ENCODE measurements around the gene SOAT2.
"Not testable (repeated sequence)": the region's sequence is repeated elsewhere in the genome, so short reads cannot be mapped to it uniquely, and the experiment has no call there.

Gene SOAT2

DNA sequence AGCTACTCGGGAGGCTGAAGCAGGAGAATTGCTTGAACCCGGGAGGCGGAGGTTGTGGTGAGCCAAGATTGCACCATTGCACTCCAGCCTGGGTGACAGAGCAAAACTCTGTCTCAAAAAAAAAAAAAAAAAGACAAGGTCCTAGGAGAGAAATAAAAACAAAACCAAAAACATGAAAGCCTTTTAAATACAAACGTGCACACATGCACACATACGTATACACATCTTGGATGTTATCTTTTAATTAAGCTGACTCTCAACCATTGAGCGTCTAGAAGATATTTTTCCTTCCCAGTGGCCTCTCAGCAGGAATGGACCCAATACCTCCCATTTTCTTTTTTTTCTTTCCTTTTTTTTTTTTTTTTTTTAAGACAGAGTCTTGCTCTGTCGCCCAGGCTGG lies 9.1 kb downstream of the SOAT2 start:
- DNase-seq, result not testable (repeated sequence)

DNA sequence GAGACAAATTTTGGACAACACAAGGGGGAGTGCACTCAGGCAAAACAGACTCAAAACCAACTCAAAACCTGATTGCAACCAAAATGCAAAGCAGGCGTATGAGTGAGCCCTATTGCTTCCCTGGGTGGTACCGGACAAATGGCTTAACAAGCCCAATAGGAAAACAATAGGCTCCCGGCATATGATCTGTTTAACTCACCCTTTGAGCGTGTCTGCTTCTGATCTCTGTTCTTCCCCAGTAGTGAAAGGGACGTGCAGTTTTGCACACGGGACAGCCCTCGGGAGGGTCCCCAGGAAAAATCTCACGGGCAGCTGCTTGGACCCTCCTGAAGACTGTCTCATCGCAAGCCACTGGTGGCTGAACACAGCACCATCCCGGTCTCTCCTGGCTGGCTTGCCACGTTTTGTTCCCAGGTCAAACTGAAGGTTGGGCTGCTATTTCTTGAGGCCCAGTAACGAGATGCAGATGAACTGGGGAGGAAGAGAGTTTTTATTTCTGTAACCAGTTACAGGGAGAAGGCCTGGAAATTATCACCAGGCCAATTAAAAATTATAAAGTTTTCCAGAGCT lies 9.9 kb downstream of the SOAT2 start:
- DNase-seq, result no peak

DNA sequence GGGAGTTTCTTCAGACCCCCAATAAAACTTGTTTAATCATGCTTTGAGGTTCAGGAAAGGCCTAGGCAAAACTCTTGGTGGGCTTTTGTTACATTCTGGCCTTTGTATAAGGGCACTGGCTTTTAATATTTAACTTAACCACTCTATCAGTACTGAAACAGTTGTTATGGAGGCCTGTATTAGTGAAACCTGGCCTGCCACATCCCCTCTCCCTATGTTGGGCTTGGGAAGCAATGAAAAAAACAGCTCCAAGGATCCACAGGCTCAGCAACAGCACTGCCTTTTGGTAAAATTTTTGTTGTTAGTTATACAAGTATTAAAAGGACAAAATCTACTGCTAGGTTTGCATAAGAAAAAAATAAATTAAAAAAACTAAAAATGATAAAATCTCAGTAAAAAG lies 10.7 kb downstream of the SOAT2 start:
- DNase-seq, result no peak

DNA sequence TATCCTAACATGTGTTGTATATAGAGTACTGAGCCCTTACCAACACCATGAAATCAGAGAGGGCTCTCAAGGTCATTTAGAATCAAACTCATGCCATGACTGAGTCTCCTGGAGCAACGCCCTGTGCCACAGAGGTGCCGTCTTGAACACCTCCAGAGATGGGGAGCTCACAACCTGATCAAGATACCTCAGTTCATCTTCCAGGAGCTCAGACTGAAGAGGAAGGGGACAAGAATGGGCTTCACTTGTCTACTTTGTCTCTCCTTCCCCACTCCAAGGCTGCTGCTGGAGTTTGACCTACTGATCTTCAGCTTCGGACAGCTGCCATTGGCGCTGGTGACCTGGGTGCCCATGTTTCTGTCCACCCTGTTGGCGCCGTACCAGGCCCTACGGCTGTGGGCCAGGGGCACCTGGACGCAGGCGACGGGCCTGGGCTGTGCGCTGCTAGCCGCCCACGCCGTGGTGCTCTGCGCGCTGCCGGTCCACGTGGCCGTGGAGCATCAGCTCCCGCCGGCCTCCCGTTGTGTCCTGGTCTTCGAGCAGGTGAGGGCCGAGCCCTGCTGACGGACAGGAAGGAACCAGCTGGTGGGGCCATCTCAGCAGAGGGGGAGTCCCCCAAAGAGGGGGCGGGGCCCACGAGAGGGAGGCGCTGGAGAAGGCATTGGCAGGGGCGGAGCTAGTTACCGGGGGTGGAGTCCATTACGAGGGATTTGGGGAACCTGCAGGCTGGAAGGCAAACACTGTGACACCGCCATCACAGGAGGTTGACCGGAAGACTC lies 12.0 kb downstream of the SOAT2 start:
- no peak for DNase-seq

DNA sequence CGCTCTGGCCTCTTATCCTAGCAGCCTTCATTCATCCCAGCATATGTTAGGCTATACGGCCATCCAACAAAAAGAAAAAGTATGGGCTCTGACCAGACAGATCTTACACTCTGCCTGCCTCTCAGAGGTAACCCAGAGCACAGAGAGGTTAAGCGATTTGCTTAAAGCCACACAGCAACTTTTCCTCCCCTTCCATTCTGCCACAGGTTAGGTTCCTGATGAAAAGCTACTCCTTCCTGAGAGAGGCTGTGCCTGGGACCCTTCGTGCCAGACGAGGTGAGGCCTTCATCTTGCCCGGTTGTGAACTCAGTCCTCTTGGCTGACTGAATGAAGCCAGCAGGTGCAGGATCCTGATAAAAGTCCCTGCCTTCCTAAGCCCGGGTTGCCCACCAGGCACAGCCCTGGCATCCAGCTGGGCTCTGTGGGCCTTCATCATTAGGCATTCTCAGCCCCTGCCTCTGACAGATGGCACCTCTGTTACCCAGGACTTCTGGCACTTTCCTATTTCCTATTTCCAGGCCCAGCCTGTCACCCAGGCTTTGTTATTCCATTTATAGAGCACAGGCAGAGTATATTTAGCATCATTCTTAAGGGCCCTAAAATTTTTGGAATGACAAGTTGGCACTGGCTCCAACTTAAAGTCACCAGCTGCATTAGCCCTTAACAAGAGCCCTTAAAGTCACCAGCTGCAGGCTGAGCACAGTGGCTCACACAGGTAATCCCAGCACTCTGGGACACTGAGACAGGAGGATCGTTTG lies 12.8 kb downstream of the SOAT2 start:
- DNase-seq, result no peak

DNA sequence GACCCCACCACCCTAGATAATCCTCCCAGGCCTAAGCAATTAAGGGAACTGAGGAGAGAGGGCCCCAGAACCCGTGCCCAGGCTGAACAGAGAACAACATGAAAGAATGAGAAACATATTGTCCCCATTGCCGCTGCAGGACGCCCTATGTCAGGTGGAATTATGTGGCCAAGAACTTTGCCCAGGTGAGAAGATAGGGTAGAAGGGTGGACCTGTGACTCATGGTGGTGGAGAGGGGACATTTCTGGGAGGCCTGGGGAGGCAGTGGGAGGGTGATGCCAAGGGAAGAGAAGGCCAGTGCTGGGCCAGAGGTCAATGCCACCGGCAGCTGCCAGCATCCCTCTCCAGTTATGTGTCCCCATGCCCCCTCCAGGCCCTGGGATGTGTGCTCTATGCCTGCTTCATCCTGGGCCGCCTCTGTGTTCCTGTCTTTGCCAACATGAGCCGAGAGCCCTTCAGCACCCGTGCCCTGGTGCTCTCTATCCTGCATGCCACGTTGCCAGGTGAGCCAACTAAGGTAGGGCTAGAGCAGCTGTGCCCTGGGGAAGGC lies 15.5 kb downstream of the SOAT2 start:
- DNase-seq, result no peak

DNA sequence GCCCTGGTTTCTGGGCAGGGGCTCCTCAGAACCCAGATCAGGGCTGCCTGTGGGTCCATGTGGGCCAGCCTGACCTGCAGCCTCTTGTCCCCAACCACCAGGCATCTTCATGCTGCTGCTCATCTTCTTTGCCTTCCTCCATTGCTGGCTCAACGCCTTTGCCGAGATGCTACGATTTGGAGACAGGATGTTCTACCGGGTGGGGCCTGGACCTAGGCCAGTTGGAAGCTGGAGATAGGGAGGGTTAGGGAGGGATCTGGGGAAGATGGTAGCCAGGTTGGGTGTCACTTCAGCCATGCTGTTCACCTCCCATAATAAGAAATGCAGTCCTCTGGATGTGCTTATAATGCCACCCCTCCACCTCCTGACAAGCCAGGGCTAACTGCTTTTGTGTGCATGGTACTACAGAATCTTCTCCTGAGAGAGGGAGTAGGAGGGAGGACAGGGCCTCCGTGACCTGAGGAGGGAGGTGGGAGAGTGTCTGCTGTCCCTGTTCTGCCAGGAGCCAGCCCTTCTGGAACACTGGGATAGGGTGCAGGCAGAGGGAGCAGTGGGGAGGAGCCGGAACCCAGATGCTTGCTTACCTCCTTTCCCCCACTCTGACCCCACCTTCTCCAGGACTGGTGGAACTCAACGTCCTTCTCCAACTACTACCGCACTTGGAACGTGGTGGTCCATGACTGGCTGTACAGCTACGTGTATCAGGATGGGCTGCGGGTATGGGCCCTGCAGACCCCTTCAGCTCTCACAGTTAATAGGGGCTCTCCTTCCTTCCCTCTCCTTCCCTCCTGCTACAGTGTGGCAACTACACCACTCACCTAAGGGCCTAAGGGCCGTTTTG lies 17.6 kb downstream of the SOAT2 start:
- no peak for DNase-seq

DNA sequence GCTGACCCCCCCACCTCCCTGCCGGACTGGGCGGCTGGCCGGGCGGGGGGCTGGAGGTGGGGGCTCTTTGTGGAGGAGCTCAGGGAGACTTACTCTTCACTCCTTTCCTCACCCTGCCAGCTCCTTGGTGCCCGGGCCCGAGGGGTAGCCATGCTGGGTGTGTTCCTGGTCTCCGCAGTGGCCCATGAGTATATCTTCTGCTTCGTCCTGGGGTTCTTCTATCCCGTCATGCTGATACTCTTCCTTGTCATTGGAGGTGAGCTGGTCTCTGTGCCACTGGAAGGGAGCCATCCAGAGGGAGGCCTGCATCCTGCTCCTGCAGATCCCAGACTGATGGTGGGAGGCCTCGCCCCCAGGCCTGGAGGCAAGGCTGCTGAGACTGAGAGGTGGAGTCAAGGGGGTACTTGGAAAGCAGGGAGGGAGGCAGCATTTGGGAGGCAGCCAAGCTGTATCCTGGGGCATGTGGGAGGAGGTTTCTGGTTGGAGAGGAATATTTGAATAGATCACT lies 19.7 kb downstream of the SOAT2 start:
- no peak for DNase-seq

DNA sequence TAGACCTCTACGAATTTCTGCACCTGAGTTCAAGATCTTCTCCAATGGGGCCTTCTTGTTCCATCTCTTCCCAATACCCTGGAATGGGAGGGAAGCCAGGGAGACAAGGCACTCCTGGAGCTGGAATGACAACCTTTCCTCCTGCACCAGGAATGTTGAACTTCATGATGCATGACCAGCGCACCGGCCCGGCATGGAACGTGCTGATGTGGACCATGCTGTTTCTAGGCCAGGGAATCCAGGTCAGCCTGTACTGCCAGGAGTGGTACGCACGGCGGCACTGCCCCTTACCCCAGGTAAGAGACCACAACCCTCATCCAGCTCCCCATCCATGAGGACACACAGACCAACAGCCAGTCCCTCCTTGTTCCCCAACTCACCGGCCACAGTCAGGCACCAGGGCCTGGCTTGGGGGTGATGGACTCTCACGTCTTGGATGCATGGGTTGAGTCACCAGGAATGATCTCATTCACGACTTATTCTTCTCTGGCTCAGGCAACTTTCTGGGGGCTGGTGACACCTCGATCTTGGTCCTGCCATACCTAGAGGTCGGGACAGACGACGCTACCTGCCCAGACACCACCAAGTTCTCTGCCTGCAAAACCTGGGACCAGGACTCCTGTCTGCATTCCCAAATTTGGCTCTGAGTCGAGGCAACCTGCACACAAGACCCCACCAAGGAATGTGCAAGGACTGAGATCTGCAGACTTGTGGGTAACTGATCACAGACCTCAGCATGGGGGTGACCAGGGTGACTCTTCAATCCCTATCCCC lies 20.5 kb downstream of the SOAT2 start:
- no peak for DNase-seq

DNA sequence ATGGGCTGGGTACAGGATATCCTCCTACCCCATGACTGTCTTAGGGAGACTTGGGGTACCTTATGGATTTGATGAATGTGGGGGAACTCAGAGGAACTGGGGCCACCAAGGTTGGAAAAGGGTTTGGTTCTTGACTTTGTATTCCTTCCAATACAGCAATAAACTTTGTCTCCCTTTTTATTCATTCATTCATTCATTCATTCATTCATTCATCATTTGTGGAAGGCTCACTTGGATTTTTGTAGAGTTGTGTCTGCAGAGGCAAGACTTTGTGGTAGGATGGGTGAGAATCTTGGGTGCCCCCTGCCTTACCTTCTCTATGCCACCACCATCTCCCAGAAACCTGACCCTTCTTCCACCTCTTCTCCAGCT lies 21.1 kb downstream of the SOAT2 start:
- no peak for DNase-seq

DNA sequence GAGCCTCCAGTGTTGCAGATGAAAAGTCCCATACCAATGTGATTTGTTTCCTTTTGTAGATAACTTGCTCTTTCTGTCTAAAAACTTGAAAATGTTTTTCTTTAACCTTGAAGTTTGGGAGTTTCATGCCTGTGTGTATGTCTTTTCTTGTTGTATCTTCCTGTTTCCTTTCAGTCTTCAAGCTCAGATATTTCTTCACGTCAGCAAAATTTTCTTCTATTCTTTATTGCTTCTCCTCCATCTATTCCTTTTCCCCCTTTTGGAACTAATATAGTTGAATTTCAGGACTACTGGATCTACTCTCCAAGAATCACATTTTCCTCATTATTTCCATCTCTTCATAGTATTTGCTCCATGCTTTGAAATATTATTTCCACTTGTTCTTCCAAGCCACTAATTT lies 23.9 kb downstream of the SOAT2 start:
- DNase-seq, result no peak

DNA sequence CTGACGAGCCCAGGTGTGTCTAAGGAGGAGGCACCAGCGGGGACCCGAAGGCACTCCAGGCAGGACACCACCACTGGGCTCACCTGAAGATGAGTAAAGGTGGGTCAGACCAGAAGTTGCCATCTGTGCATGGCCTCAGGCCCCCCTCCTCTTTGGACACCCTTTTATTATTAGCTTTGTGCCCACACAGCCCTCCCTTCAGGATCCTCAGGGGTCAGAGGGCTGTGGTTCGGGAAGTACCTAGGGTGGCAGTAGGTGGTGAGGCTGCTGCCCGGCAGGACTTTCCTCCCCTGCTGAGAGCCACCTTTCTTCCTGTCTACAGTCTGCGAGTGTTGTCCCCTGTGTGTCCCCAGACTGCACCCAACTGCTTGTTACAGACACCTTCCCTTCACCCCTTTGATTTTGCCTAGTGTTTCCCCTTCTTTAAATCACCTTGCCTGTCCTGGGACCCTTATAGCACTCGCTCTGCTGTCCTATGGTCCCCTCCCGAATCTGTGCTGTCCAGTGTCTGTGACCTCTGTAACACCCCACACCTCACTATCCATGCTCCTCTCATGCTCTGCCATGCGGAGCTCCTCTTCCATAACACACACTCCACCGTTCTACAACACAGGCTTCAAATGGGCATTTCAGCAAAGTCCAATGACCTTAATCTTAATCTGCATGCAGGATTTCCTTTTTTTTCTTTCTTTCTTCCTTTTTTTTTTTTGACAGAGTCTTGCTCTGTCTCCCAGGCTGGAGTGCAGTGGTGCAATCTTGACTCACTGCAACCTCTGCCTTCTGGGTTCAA lies 25.7 kb downstream of the SOAT2 start:
- DNase-seq, result no peak

DNA sequence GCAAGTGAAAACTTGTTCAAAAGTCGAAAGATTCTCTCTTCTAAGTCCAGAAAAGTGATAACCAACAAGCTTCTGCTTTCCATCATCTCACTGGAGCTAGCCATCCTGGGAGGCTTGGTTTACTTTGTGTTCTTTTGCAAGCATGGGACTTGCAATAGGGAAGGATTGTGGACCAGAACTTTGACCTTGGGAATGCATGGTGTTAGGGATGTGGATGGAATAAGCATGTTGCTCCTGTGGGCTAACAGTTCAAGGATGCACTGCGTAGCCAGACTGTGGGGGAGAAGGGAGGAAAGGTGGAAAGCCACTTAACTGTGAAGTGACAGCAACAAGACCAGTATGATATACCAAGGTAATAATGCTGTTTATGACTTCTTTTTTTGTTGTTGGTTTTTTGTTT lies 28.6 kb downstream of the SOAT2 start:
- no peak for DNase-seq

DNA sequence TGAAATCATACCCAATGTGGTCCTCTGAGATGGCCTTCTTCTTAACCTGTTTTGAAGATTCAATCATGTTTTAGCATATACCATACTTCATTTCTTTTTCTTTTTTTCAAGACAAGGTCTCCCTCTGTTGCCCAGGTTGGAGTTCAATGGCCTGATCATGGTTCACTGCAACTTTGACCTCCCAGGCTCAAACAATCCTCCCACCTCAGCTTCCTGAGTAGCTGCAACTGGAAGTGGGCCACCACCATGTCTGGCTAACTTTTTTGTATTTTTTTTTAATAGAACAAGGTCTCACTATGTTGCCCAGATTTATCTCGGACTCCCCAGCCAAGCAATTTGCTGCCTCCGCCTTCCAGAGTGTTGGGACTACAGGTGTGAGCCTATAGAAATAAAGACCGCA lies 30.4 kb downstream of the SOAT2 start:
- DNase-seq, result no peak

DNA sequence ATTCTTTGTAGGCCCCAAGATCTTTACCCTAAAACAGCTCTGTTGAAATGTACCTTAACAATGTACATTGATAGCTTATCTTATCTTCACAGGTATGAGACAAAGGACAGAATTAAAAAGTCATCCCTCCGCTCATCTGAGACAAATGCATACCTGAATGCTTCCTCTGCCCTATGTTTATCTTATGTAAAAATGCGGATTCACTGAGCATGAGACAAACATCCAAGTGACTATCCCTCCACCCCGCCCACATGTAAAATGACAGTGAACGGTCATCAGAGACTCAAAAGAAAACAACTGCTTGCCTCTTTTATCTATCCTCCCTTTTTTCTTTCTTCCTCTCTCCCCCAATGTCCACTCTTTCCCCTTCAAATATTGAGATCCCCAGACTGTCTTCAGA lies 40.1 kb downstream of the SOAT2 start:
- DNase-seq, result no peak

DNA sequence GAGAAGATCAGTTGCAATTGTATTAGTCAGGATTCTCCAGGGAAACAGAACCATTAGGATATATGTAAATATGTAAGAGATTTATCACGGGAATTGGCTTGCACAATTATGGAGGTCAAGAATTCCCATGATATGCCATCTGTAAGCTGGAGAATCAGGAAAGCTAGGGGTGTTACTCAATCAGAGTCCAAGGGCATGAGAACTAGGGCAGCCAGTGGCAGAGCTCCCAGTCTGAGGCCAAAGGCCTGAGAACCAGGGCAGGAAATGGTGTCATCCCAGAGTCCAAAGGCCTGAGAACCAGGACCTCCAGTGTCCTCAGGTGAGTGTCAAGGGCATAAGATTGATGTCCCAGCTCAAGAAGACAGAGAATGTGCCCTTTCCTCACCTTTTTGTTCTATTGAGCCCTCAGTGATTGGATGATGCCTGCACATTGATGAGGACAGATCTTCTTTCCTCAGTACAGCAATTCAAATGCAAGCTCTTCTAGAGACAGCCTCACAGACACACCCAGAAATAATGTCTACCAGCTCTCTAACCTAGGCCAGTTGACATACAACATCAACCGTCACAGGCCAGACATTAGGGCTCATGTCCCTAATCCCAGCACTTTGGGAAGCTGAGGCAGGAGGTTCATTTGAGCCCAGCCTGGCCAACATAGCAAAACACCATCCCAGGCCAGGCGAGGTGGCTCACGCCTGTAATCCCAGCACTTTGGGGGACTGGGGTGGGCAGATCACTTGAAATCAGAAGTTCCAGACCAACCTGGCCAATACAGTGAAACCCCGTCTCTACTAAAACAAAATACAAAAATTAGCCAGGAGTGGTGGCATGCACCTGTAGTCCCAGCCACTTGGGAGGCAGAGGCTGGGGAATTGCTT lies 42.3 kb downstream of the SOAT2 start:
- DNase-seq, result no peak

DNA sequence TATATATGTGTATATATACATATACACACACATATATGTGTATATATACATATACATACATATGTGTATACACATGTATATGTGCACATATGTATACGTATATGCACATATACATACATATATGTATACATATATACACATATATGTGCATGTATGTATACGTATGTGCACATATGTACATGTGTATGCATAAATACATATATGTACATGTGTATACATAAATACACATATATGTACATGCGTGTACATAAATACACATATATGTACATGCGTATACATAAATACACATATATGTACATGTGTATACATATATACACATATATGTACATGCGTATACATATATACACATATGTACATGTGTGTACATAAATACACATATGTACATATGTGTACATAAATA lies 43.9 kb downstream of the SOAT2 start:
- no peak for DNase-seq

DNA sequence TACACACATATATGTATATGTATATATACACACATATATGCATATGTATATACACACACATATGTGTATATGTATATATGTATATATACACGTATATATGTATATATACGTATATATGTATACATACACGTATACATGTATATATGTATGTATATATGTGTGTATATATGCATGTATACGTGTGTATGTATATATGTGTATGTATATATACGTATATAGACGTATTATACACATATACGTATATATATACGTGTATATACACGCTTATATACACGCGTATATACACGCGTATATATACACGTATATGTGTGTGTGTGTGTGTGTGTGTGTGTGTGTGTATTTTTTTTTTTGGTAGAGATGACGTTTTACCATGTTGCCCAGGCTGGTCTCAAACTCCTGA lies 44.4 kb downstream of the SOAT2 start:
- no peak for DNase-seq

DNA sequence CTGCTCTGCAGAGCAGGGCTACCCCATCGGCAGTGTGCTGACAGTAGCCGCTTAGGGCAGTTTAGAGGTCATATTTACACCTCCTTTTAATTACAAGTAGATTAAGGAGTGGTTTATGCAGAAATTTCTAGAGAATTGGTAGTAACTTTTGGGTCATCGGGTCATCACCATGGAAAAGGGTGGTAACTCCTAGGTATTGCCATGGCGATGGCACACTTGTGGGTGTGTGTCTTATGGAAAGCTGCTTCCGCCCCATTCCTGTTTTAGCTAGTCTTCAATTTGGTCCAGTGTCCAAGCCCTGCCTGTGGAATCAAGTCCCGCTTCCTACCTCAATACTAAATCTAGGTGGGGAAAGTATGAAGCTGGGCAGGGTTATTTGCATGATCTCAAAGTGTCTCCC lies 47.8 kb downstream of the SOAT2 start:
- DNase-seq, result no peak

DNA sequence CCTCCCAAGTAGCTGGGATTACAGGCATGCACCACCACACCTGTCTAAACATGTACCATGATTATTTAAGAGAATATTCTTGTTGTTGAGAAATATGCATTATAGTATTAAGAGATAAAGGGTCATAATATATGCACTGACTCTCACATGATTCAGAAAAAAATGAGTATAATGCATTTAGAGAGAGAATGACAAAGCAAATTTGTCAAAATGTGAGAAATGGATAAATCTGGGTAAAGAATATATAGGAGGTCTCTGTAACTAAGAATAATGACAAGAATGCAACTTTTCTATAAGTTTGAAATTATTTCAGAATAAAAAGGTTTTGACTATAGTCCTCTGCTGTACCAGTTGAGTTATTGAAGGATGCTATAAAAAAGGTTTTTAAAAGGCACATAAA lies 49.1 kb downstream of the SOAT2 start:
- DNase-seq, result no peak

Measured in retina (tissue), 1 donor.